GM23248 (cell line): ENCODE results near the gene SLC6A4.

Experiments
- EZH2 ChIP-seq: fragments of 200-600 bp; sonication (generic); IDR thresholded peaks from 2 replicates; pipeline ENCODE4 v1.6.1; 2018; ENCODE audit warnings: antibody characterized with exemption, mild to moderate bottlenecking; ENCODE audit not compliant: insufficient read depth, poor library complexity, severe bottlenecking
- EZH2phosphoT487 ChIP-seq: fragments of 200-600 bp; sonication (generic); IDR thresholded peaks from 2 replicates; pipeline ENCODE4 v1.6.1; 2018; ENCODE audit warnings: antibody characterized with exemption, moderate library complexity, mild to moderate bottlenecking, low read depth; ENCODE audit not compliant: insufficient read depth

DNA sequence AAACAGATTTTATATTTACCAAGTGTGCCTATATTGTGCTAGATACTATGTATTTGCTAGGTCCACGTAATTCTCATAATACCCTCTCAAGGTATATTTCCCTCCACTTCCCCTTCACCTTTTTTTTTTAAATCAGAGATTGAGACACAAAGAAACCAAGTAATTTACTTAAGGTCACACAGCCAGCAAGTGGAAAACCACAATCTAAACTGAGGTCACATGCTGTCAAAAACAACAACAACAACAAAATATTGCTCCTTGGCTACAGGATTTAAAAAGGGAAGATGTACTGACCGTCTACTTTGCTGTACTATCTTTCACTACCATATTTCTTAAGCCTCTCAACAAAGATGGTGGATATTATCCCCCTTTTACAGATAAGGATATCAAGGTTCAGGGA, 40.4 kb upstream of the SLC6A4 start:
- no peak for TF ChIP-seq EZH2phosphoT487
- no peak for TF ChIP-seq EZH2
